HG02798 (cell line): ENCODE data around the gene TIMM8B.
"Not testable (repeated sequence)": the region's sequence is repeated elsewhere in the genome, so short reads cannot be mapped to it uniquely, and the experiment has no call there.

Experiments used
- ATAC-seq: cut with Tn5 transposase; IDR thresholded peaks from one replicate; pipeline ENCODE4 v1.9.1; 2021; ENCODE audit warnings: mild to moderate bottlenecking; ENCODE audit not compliant: unreplicated experiment, poor library complexity

TIMM8B gene

GRCh38 chr11:112086422-112087191 lies at the start of gene TIMM8B, which contains the start of gene SDHD:
Gene TIMM8B, minus strand, starts transcription at chr11:112086756. Its CDS starts 33 bp downstream, at chr11:112086723.
Gene SDHD, plus strand, starts transcription at chr11:112086873. Its CDS starts 35 bp downstream, at chr11:112086908.
- peak; percentile 95 for ATAC-seq

GRCh38 chr11:112134473-112134872 lies 47.9 kb upstream of the TIMM8B start:
- no peak for ATAC-seq

GRCh38 chr11:112132737-112133136 lies 46.2 kb upstream of the TIMM8B start:
- no peak for ATAC-seq

- no peak for ATAC-seq
Measured at GRCh38 chr11:112129656-112130055, 43.1 kb upstream of the TIMM8B start.

GRCh38 chr11:112128483-112129121 lies 42.0 kb upstream of the TIMM8B start:
- ATAC-seq, result no peak

- ATAC-seq, result no peak
Measured at GRCh38 chr11:112127056-112127455, 40.5 kb upstream of the TIMM8B start.

- no peak for ATAC-seq
Measured at GRCh38 chr11:112123129-112123528, 36.6 kb upstream of the TIMM8B start.

- no peak for ATAC-seq
Measured at GRCh38 chr11:112121981-112122615, 35.5 kb upstream of the TIMM8B start.

- no peak for ATAC-seq
Measured at GRCh38 chr11:112118176-112118575, 31.6 kb upstream of the TIMM8B start.

GRCh38 chr11:112115386-112115785 lies 28.8 kb upstream of the TIMM8B start:
- ATAC-seq, result no peak

- ATAC-seq, result no peak
Measured at GRCh38 chr11:112114460-112114859, 27.9 kb upstream of the TIMM8B start.

GRCh38 chr11:112113539-112114457 lies 27.2 kb upstream of the TIMM8B start:
- peak; percentile 60 for ATAC-seq

- no peak for ATAC-seq
Measured at GRCh38 chr11:112106070-112106469, 19.5 kb upstream of the TIMM8B start.

GRCh38 chr11:112103446-112103845 lies 16.9 kb upstream of the TIMM8B start:
- ATAC-seq, result no peak

- ATAC-seq, result no peak
Measured at GRCh38 chr11:112100462-112100861, 13.9 kb upstream of the TIMM8B start.

- ATAC-seq, result no peak
Measured at GRCh38 chr11:112097734-112098528, 11.4 kb upstream of the TIMM8B start.

- ATAC-seq, result no peak
Measured at GRCh38 chr11:112096194-112096593, 9.6 kb upstream of the TIMM8B start.

- not testable (repeated sequence) for ATAC-seq
Measured at GRCh38 chr11:112095302-112095701, 8.7 kb upstream of the TIMM8B start.

- ATAC-seq, result no peak
Measured at GRCh38 chr11:112087212-112087611, 656 bp upstream of the TIMM8B start.
